GM12891 (cell line): ENCODE data around the gene SREBF1.

Experiments used
- POLR2A ChIP-seq: IDR thresholded peaks from 2 replicates; pipeline ENCODE4 v1.6.1; 2011; ENCODE audit warnings: low read depth, low read length, control low read depth
- SPI1 ChIP-seq: IDR thresholded peaks from 2 replicates; pipeline ENCODE4 v1.6.1; 2011; ENCODE audit warnings: low read depth, low read length, control low read depth
- TAF1 ChIP-seq: IDR thresholded peaks from 2 replicates; pipeline ENCODE4 v1.6.1; 2011; ENCODE audit warnings: low read depth, low read length, control low read depth

DNA sequence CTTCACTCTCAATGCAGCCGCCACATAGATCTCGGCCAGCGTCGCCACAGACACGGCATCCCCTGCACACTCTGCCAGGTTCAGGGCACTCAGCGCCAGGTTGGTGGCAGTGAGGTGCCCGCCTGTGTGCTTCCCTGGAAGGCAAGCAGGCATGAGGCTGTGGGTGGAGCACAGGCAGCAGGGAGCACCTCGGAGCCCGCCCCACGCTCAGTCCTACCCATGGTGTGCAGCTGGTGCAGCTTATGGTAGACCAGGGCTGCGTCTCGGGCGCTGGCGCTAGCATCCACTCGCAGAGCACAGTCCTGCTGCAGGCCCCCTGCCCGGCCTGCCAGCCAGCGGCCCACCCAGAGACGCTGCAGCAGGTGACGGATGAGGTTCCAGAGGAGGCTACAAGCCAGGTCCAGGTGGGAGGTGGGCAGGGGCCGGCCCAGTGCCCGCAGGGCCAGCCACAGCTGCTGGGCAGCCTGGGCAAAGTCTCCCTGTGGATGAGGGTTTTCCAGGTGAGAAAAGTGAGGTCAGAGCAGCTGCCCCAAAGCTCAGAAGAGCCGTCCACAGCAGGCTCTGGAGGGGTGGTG lies 20.5 kb downstream of the SREBF1 start:
- TF ChIP-seq TAF1 (no peak), SPI1 (no peak), POLR2A (no peak)
